Smooth muscle cell (in vitro differentiated cells): ENCODE results near the gene KRT5. TPM values are rescaled to one million over a fixed set of nuclear protein-coding genes. Genes with fewer than 3 reads are reported as not detected.

Source experiments
- DNase-seq: peaks from one replicate; lab custom pipeline; 2025; ENCODE audit not compliant: unreplicated experiment; lab: John Stamatoyannopoulos, UW
- H2AFZ ChIP-seq: fragments of 200-600 bp; sonication (generic); 2 replicates; pipeline ENCODE4 v1.6.0; 2016; ENCODE audit warnings: antibody characterized with exemption, low read depth, mild to moderate bottlenecking
- H3F3A ChIP-seq: fragments of 200-600 bp; sonication (generic); 2 replicates; pipeline ENCODE4 v1.6.0; 2017; ENCODE audit warnings: antibody characterized with exemption, low read depth
- H3K27ac ChIP-seq: fragments of 200-600 bp; sonication (generic); 2 replicates; pipeline ENCODE4 v1.5.1; 2016; ENCODE audit warnings: low read depth, mild to moderate bottlenecking
- H3K27me3 ChIP-seq: fragments of 200-600 bp; sonication (generic); 2 replicates; pipeline ENCODE4 v1.6.1; 2016; ENCODE audit warnings: low read depth, mild to moderate bottlenecking
- H3K36me3 ChIP-seq: fragments of 200-600 bp; sonication (generic); 2 replicates; pipeline ENCODE4 v1.5.1; 2016; ENCODE audit warnings: low read depth
- H3K4me1 ChIP-seq: fragments of 200-600 bp; sonication (generic); 2 replicates; pipeline ENCODE4 v1.5.1; 2016; ENCODE audit warnings: low read depth
- H3K4me2 ChIP-seq: fragments of 200-600 bp; sonication (generic); 2 replicates; pipeline ENCODE4 v1.6.0; 2016; ENCODE audit warnings: mild to moderate bottlenecking
- H3K4me3 ChIP-seq: fragments of 200-600 bp; sonication (generic); 2 replicates; pipeline ENCODE4 v1.5.1; 2016; ENCODE audit warnings: mild to moderate bottlenecking
- H3K79me2 ChIP-seq: fragments of 200-600 bp; sonication (generic); 2 replicates; pipeline ENCODE4 v1.6.0; 2016; ENCODE audit warnings: low read depth, mild to moderate bottlenecking
- H3K9ac ChIP-seq: fragments of 200-600 bp; sonication (generic); 2 replicates; pipeline ENCODE4 v1.6.0; 2016; ENCODE audit warnings: low read depth
- H3K9me3 ChIP-seq: fragments of 200-600 bp; sonication (generic); replicated peaks from 2 replicates; pipeline ENCODE4 v1.5.1; 2016; ENCODE audit warnings: low read depth
- H4K20me1 ChIP-seq: fragments of 200-600 bp; sonication (generic); 2 replicates; pipeline ENCODE4 v1.6.0; 2016; ENCODE audit warnings: low read depth
- WGBS: methylation state at CpG from one replicate; pipeline ENCODE4 v1.1.7; 2016; ENCODE audit warnings: low lambda C conversion rate; 5-methylcytosine and 5-hydroxymethylcytosine counted together
- polyA plus RNA-seq: library from polyadenylated mRNA; unstranded; fragments of >200 nt; fragmentation: Nextera tagmentation; extraction: Ambion mirVana; gene quantifications from 2 replicates; pipeline ENCODE4 v1.2.1, GENCODE V29; 2016
- total RNA-seq: library from RNA; depleted of rRNA; stranded (reverse); fragments of >200 nt; gene quantifications from 2 replicates; pipeline ENCODE4 v1.2.3, GENCODE V29; 2014
- TF ChIP-seq, protein P1 (sequence below): fragments of 200-600 bp; sonication (generic); IDR thresholded peaks from 2 replicates; pipeline ENCODE4 v1.5.1; 2017; ENCODE audit warnings: borderline replicate concordance, mild to moderate bottlenecking, antibody characterized with exemption; ENCODE audit not compliant: insufficient read depth, poor library complexity, severe bottlenecking

The KRT5 gene
- total and polyA plus RNA-seq, 2 experiments from 2014 or later, result 67.2 to 209 TPM

DNA sequence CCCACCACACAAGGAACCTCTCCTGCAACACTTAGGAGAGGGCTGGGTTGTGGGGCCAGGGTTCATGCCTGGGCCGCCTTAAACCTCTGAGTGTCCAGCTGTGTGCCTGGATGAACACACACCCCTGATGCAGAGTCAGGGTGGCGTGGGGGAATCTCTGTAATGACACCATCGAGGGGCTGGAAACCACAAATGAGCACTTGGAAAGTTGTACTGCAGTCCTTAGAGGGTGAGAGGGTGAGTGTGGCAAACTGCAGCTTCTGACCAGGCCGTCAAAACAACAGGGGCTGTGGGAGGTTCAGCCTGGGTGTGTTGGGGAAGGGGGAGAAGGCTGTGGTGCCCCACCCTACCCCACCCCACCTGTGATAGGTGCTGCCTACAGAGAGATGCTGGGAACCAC, 12.4 kb upstream of the KRT5 start:
- H3F3A ChIP-seq, result no peaks in the 10 kb centered on the region
- no peaks in the 10 kb centered on the region for H4K20me1 ChIP-seq
- 33% methylated on average over 4 of the region's 4 CpGs for WGBS
- H3K27me3 ChIP-seq, result no peaks in the 10 kb centered on the region
- no peaks in the 10 kb centered on the region for H3K4me1 ChIP-seq
- no peak overlapping the region for H3K9ac ChIP-seq
- TF ChIP-seq, protein P1, sequence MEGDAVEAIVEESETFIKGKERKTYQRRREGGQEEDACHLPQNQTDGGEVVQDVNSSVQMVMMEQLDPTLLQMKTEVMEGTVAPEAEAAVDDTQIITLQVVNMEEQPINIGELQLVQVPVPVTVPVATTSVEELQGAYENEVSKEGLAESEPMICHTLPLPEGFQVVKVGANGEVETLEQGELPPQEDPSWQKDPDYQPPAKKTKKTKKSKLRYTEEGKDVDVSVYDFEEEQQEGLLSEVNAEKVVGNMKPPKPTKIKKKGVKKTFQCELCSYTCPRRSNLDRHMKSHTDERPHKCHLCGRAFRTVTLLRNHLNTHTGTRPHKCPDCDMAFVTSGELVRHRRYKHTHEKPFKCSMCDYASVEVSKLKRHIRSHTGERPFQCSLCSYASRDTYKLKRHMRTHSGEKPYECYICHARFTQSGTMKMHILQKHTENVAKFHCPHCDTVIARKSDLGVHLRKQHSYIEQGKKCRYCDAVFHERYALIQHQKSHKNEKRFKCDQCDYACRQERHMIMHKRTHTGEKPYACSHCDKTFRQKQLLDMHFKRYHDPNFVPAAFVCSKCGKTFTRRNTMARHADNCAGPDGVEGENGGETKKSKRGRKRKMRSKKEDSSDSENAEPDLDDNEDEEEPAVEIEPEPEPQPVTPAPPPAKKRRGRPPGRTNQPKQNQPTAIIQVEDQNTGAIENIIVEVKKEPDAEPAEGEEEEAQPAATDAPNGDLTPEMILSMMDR, result no peak
- no peaks in the 10 kb centered on the region for H3K79me2 ChIP-seq
- H3K9me3 ChIP-seq, result no peaks in the 10 kb centered on the region
- H3K36me3 ChIP-seq, result no peaks in the 10 kb centered on the region
- H3K4me3 ChIP-seq, result no peak overlapping the region
- H3K27ac ChIP-seq, result no peak overlapping the region
- no peak overlapping the region for H2AFZ ChIP-seq
- no peak for DNase-seq
- no peak overlapping the region for H3K4me2 ChIP-seq

DNA sequence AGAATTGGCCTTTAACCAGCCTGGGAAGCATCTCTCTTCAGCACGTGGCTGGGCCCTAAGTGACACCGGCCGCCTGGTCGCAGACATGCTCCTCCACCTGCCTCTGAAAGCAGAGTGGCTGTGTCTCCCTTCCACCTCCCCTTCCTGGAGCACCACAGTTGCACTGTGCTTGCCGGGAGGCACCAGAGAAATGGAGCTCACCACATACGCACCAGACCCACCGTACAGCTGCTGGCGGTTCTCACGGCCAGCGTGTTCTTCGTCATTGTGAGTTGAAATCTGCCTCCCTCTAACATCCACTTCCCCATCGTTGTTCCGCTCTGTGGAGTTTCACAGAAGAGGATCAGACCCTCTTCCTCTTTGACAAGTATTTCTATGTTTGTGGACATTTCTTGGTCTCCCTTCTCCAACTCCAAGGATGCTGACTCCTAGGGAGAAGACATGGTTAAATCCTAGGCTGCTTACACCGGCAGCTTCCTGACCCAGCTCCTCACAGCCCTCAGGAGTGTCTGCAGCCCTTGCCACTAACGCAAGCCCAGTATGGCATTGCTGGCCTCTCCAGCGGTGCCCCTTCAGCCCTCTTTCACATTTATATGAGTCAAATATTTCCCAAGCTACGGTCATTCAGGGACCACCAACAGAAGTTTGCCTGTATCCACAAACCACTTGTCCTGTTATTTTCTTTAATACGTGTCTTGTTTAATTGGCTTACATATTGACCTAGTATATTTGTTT, 11.5 kb upstream of the KRT5 start:
- Histone ChIP-seq H2AFZ (no peak overlapping the region), H3K36me3 (no peaks in the 10 kb centered on the region), H3F3A (no peaks in the 10 kb centered on the region), H3K9me3 (no peaks in the 10 kb centered on the region), H3K4me2 (no peak overlapping the region), H3K4me3 (no peak overlapping the region), H3K27ac (no peak overlapping the region), H3K9ac (no peak overlapping the region), H3K4me1 (no peaks in the 10 kb centered on the region), H4K20me1 (no peaks in the 10 kb centered on the region), H3K27me3 (no peaks in the 10 kb centered on the region), H3K79me2 (no peaks in the 10 kb centered on the region)
- 79% methylated on average over 18 of the region's 18 CpGs for WGBS
- TF ChIP-seq, protein P1, result no peak
- no peak for DNase-seq

DNA sequence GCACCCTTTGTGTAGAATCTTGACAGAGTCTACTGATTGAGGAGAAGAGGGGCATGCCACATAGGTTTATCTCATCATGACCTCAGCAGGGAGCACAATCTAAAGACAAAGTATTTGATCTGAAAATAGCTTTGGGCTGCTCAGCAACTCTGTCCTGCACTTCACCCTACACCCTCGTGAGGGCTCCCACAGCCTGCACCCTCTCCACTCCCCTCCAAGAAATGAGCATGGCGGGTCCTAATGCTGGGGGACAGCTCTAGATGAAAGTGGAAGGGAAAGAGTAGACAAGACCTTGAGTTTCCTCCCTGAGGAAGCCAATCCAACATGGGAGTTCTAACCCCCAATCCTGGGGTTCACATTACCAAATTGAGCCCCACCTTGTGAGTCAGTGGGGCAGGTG, 10.7 kb upstream of the KRT5 start:
- Histone ChIP-seq H2AFZ (no peak overlapping the region), H3K4me2 (no peak overlapping the region), H3K4me3 (no peak overlapping the region), H3K9me3 (no peaks in the 10 kb centered on the region), H3K79me2 (no peaks in the 10 kb centered on the region), H3K4me1 (no peaks in the 10 kb centered on the region), H3K27ac (no peak overlapping the region), H3K9ac (no peak overlapping the region), H3K27me3 (no peaks in the 10 kb centered on the region), H3K36me3 (no peaks in the 10 kb centered on the region), H3F3A (no peaks in the 10 kb centered on the region), H4K20me1 (no peaks in the 10 kb centered on the region)
- no peak for DNase-seq
- WGBS, result 92% methylated on average over 2 of the region's 2 CpGs
- TF ChIP-seq, protein P1, result no peak

DNA sequence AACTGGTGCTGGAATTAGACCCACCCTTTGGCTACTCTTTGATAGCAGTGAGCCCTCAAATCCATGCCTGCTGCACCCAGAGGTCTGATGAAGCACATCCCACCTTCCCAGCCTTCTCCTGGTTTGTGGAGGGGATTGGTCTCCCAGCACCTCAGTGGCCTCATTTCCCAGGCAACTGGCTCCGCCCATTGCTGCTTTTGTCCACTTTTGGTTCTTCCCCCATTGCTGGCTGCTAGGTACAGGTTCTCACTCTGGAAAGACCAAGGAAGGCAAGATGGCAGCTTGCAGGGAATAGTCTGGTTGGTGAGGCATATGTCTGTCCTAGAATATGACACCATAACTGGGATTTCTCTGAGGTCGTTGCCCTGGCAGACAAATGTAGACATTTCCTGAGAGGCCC, 10.2 kb upstream of the KRT5 start:
- no peak overlapping the region for H3K9ac ChIP-seq
- no peaks in the 10 kb centered on the region for H3K36me3 ChIP-seq
- TF ChIP-seq, protein P1, result no peak
- no peak overlapping the region for H2AFZ ChIP-seq
- H3K27me3 ChIP-seq, result no peaks in the 10 kb centered on the region
- 80% methylated on average over 2 of the region's 2 CpGs for WGBS
- H4K20me1 ChIP-seq, result no peaks in the 10 kb centered on the region
- H3K27ac ChIP-seq, result no peak overlapping the region
- no peaks in the 10 kb centered on the region for H3K79me2 ChIP-seq
- H3K4me1 ChIP-seq, result no peaks in the 10 kb centered on the region
- DNase-seq, result no peak
- H3K4me2 ChIP-seq, result no peak overlapping the region
- no peaks in the 10 kb centered on the region for H3F3A ChIP-seq
- H3K4me3 ChIP-seq, result no peak overlapping the region
- no peaks in the 10 kb centered on the region for H3K9me3 ChIP-seq
